Mucosa of stomach (tissue), 1 donor: Measurements from ENCODE around the gene CASTOR1.

Experiments used
- H3K27me3 ChIP-seq: one replicate; pipeline ENCODE4 v1.7.0; 2013; ENCODE audit warnings: mild to moderate bottlenecking, low read length; ENCODE audit not compliant: control insufficient read depth, insufficient read depth
- H3K36me3 ChIP-seq: one replicate; pipeline ENCODE4 v1.7.0; 2013; ENCODE audit warnings: low read length; ENCODE audit not compliant: control insufficient read depth, insufficient read depth
- H3K4me1 ChIP-seq: one replicate; pipeline ENCODE4 v1.7.0; 2013; ENCODE audit warnings: mild to moderate bottlenecking, low read length; ENCODE audit not compliant: control insufficient read depth, insufficient read depth
- H3K4me3 ChIP-seq: one replicate; pipeline ENCODE4 v1.7.0; 2013; ENCODE audit warnings: low read length
- H3K9ac ChIP-seq: one replicate; pipeline ENCODE4 v1.7.0; 2013; ENCODE audit warnings: mild to moderate bottlenecking, low read length, moderate library complexity
- H3K9me3 ChIP-seq: one replicate; pipeline ENCODE4 v1.7.0; 2013; ENCODE audit warnings: mild to moderate bottlenecking, low read length, moderate library complexity; ENCODE audit not compliant: control insufficient read depth
- donor health status: Pancreatic carcinoma.

The CASTOR1 gene

GRCh38 chr22:30294830-30295229 is 5.5 kb upstream of the CASTOR1 start:
- H3K9me3 ChIP-seq = no peaks in the 10 kb centered on the region
- H3K4me1 ChIP-seq = peaks cover 47% of the 10 kb centered on the region
- no peak overlapping the region for H3K4me3 ChIP-seq
- H3K9ac ChIP-seq = no peak overlapping the region
- H3K27me3 ChIP-seq = no peaks in the 10 kb centered on the region
- peaks cover 25% of the 10 kb centered on the region for H3K36me3 ChIP-seq

- Histone ChIP-seq H3K4me1 (peaks cover 44% of the 10 kb centered on the region), H3K27me3 (no peaks in the 10 kb centered on the region), H3K9ac (no peak overlapping the region), H3K36me3 (peaks cover 25% of the 10 kb centered on the region), H3K9me3 (no peaks in the 10 kb centered on the region), H3K4me3 (no peak overlapping the region)
Observed at GRCh38 chr22:30294066-30294465, 4.8 kb upstream of the CASTOR1 start.

- peaks cover 43% of the 10 kb centered on the region for H3K4me1 ChIP-seq
Observed at GRCh38 chr22:30293026-30293425, 3.7 kb upstream of the CASTOR1 start.

GRCh38 chr22:30292069-30292970 is 3.0 kb upstream of the CASTOR1 start:
- peaks cover 18% of the 10 kb centered on the region for H3K36me3 ChIP-seq
- H3K4me3 ChIP-seq = no peak overlapping the region
- no peaks in the 10 kb centered on the region for H3K9me3 ChIP-seq
- peak overlapping the region; percentile 9 for H3K9ac ChIP-seq
- H3K27me3 ChIP-seq = no peaks in the 10 kb centered on the region
- peaks cover 40% of the 10 kb centered on the region for H3K4me1 ChIP-seq

More at GRCh38 chr22:30293026-30293425, 3.7 kb upstream of the CASTOR1 start:
- Histone ChIP-seq H3K36me3 (peaks cover 25% of the 10 kb centered on the region), H3K9me3 (no peaks in the 10 kb centered on the region), H3K4me3 (no peak overlapping the region), H3K9ac (no peak overlapping the region), H3K27me3 (no peaks in the 10 kb centered on the region)

GRCh38 chr22:30291058-30291892 is 2.0 kb upstream of the CASTOR1 start:
- H3K9me3 ChIP-seq = no peaks in the 10 kb centered on the region
- H3K9ac ChIP-seq = peak overlapping the region; percentile 59
- H3K4me1 ChIP-seq = peaks cover 34% of the 10 kb centered on the region
- no peak overlapping the region for H3K4me3 ChIP-seq
- no peaks in the 10 kb centered on the region for H3K27me3 ChIP-seq
- peaks cover 17% of the 10 kb centered on the region for H3K36me3 ChIP-seq

- H3K4me1 ChIP-seq = peaks cover 34% of the 10 kb centered on the region
- H3K9me3 ChIP-seq = no peaks in the 10 kb centered on the region
- H3K27me3 ChIP-seq = no peaks in the 10 kb centered on the region
- no peak overlapping the region for H3K4me3 ChIP-seq
- H3K9ac ChIP-seq = peak overlapping the region; percentile 59
- peaks cover 10% of the 10 kb centered on the region for H3K36me3 ChIP-seq
Observed at GRCh38 chr22:30290342-30291057, 1.2 kb upstream of the CASTOR1 start.

- H3K4me1 ChIP-seq = peaks cover 34% of the 10 kb centered on the region
- no peak overlapping the region for H3K4me3 ChIP-seq
- H3K9ac ChIP-seq = peak overlapping the region; percentile 59
- H3K27me3 ChIP-seq = no peaks in the 10 kb centered on the region
- no peaks in the 10 kb centered on the region for H3K9me3 ChIP-seq
- peaks cover 10% of the 10 kb centered on the region for H3K36me3 ChIP-seq
Observed at GRCh38 chr22:30289980-30290313, 642 bp upstream of the CASTOR1 start.

GRCh38 chr22:30288419-30289140 is 725 bp downstream of the CASTOR1 start:
- Histone ChIP-seq H3K9me3 (no peaks in the 10 kb centered on the region), H3K36me3 (peaks cover 9% of the 10 kb centered on the region), H3K9ac (peak overlapping the region; percentile 69), H3K27me3 (no peaks in the 10 kb centered on the region), H3K4me3 (peak overlapping the region; percentile 43), H3K4me1 (peaks cover 34% of the 10 kb centered on the region)

GRCh38 chr22:30287648-30288418 is 1.5 kb downstream of the CASTOR1 start:
- Histone ChIP-seq H3K27me3 (no peaks in the 10 kb centered on the region), H3K4me1 (peaks cover 34% of the 10 kb centered on the region), H3K9me3 (no peaks in the 10 kb centered on the region), H3K9ac (peak overlapping the region; percentile 69), H3K4me3 (peak overlapping the region; percentile 43), H3K36me3 (peaks cover 2% of the 10 kb centered on the region)

- H3K9ac ChIP-seq = no peak overlapping the region
- no peaks in the 10 kb centered on the region for H3K27me3 ChIP-seq
- H3K4me3 ChIP-seq = no peak overlapping the region
- H3K9me3 ChIP-seq = no peaks in the 10 kb centered on the region
- no peaks in the 10 kb centered on the region for H3K36me3 ChIP-seq
- peaks cover 34% of the 10 kb centered on the region for H3K4me1 ChIP-seq
Observed at GRCh38 chr22:30286813-30287647, 2.3 kb downstream of the CASTOR1 start.
